ENCODE data around the gene ZNF507. TPM values are rescaled to one million over a fixed set of nuclear protein-coding genes. Genes with fewer than 3 reads are reported as not detected.
A peak's percentile ranks its signal among the peaks of the same experiment; 100 is the strongest.

ZNF507 gene
- 1 to 10 TPM; 2.9 to 3.1 TPM for polyA plus RNA-seq

DNA sequence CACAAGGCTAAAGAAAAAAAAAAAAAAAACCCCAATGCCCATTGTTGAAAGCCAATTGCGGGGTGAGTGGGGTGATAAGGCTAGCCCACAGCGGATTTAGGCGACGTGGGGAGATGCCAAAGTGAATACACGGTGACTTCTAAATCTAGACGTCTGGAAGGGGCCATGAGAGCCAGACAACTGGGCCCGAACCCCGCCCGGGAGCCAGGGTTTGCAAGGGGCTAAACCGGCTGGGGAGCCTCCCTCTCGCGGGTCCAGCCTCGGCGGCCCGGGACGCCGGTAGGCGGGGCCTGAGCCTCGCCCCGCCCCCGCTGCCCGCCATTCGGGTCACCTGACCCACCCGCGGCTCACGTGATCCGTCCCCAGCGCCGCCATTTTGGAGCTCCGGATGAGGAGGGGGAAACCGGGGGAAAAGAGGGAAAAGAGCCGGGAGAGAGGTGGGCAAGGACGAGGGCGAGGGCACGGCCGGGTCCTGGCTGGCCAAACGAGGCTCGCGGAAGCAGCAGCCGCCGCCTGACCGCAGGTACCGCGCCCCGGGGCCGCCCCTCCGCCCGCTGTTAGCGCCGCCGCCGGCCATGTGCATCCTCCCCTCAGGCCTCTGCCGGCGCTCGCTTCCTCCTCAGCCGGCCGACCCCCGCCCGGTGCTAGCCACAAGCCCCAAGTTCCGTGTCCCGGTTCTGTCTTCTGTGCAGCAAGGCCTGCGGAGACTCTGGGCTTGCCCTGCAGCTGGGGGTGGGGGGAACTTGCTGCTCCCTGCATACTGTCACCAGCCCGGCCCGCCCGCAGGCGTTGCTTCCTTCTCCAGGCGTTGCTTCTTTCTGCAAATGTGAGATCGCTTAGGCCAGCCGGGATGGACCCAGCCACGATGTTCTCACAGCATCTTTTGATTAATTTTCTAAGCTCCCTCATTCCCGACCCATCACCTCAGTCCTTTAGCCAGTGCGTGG lies at the start of gene ZNF507:
Gene ZNF507, plus strand, starts transcription at position 350 of the 947 bp plus-strand sequence. CDS start 7,221 bp downstream, outside the sequence.
- Histone ChIP-seq H3K4me1 (ENCODE audit: control insufficient read depth in 2 of 2, insufficient read depth in 2 of 2, low read length in 1 of 2) (peaks cover 4% of the 10 kb centered on the region in 2 donors), H3K4me3 (ENCODE audit: low read depth in 1 of 2, low read length in 2 of 2) (peak within 1 kb of the TSS; percentile 98 to 100), H3K27ac (ENCODE audit: low read depth in 2 of 2, low read length in 1 of 2) (peak within 1 kb of the TSS; percentile 73 to 90), H3K27me3 (ENCODE audit: control insufficient read depth in 1 of 2, insufficient read depth in 2 of 2, low read length in 2 of 2) (no peaks in the 10 kb centered on the region), H3K36me3 (ENCODE audit: control insufficient read depth in 2 of 2, insufficient read depth in 2 of 2, low read length in 1 of 2) (peaks cover 0 to 4% of the 10 kb centered on the region in 2 donors), H3K9me3 (ENCODE audit: control insufficient read depth in 2 of 2, insufficient read depth in 1 of 2, low read depth in 1 of 2, low read length in 1 of 2) (no peaks in the 10 kb centered on the region)
- WGBS, 2 donors, result 3 to 4% methylated on average over 58 to 72 of the region's 72 CpGs

DNA sequence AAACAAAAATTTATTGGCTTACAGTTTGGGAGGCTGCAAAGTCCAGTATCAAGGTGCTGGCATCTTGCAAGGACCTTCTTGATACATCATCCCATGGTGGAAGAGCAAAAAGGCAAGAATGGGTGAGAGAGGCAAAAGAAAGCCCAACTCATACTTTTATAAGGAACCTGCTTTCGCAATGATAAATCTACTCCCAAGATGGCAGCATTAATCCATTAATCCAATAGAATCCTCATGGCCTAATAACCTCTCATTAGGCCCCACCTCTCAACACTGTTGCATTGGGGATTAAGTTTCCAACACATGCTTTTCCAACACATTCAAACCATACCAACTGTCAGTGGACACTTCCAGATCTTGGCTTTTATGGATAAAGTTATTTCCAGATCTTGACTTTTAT lies 48.7 kb upstream of the ZNF507 start:
- WGBS, 2 donors, result 93 to 100% methylated on average over 1 of the region's 1 CpG
- H3K4me3 ChIP-seq (ENCODE audit: low read depth in 1 of 2, low read length in 2 of 2), result no peak overlapping the region
- H3K36me3 ChIP-seq (ENCODE audit: control insufficient read depth in 2 of 2, insufficient read depth in 2 of 2, low read length in 1 of 2), result no peaks in the 10 kb centered on the region
- no peak overlapping the region for H3K27ac ChIP-seq (ENCODE audit: low read depth in 2 of 2, low read length in 1 of 2)
- H3K27me3 ChIP-seq (ENCODE audit: control insufficient read depth in 1 of 2, insufficient read depth in 2 of 2, low read length in 2 of 2), result no peaks in the 10 kb centered on the region
- no peaks in the 10 kb centered on the region for H3K4me1 ChIP-seq (ENCODE audit: control insufficient read depth in 2 of 2, insufficient read depth in 2 of 2, low read length in 1 of 2)
- H3K9me3 ChIP-seq (ENCODE audit: control insufficient read depth in 2 of 2, insufficient read depth in 1 of 2, low read depth in 1 of 2, low read length in 1 of 2), result no peaks in the 10 kb centered on the region

- no peak overlapping the region for H3K4me3 ChIP-seq (ENCODE audit: low read depth in 1 of 2, low read length in 2 of 2)
- peaks cover 0 to 5% of the 10 kb centered on the region in 2 donors for H3K9me3 ChIP-seq (ENCODE audit: control insufficient read depth in 2 of 2, insufficient read depth in 1 of 2, low read depth in 1 of 2, low read length in 1 of 2)
- H3K4me1 ChIP-seq (ENCODE audit: control insufficient read depth in 2 of 2, insufficient read depth in 2 of 2, low read length in 1 of 2), result no peaks in the 10 kb centered on the region
- H3K27me3 ChIP-seq (ENCODE audit: control insufficient read depth in 1 of 2, insufficient read depth in 2 of 2, low read length in 2 of 2), result no peaks in the 10 kb centered on the region
- H3K36me3 ChIP-seq (ENCODE audit: control insufficient read depth in 2 of 2, insufficient read depth in 2 of 2, low read length in 1 of 2), result no peaks in the 10 kb centered on the region
- H3K27ac ChIP-seq (ENCODE audit: low read depth in 2 of 2, low read length in 1 of 2), result no peak overlapping the region
Measured at GRCh38 chr19:32302778-32303177, 42.6 kb upstream of the ZNF507 start.

DNA sequence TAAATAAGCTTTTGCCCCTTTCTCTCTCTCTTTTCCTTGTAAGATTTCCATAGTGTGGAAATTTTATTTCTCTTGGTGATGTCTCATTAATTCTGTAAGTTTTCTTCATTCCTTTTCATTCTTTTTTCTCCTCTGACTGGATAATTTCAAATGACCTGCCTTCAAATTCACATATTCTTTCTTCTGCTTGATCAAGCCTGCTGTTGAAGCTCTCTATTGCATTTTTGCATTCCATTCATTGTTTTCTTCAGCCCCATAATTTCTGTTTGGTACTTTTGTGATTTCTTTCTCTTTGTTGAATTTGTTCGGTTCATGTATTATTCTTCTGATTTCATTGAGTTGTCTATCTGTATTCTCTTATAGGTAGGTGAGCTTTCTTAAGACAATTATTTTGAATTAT lies 42.2 kb upstream of the ZNF507 start:
- H3K4me1 ChIP-seq (ENCODE audit: control insufficient read depth in 2 of 2, insufficient read depth in 2 of 2, low read length in 1 of 2), result no peaks in the 10 kb centered on the region
- H3K27me3 ChIP-seq (ENCODE audit: control insufficient read depth in 1 of 2, insufficient read depth in 2 of 2, low read length in 2 of 2), result no peaks in the 10 kb centered on the region
- no peak overlapping the region for H3K4me3 ChIP-seq (ENCODE audit: low read depth in 1 of 2, low read length in 2 of 2)
- WGBS, 2 donors, result 85 to 86% methylated on average over 1 of the region's 1 CpG
- peaks cover 0 to 5% of the 10 kb centered on the region in 2 donors for H3K9me3 ChIP-seq (ENCODE audit: control insufficient read depth in 2 of 2, insufficient read depth in 1 of 2, low read depth in 1 of 2, low read length in 1 of 2)
- H3K36me3 ChIP-seq (ENCODE audit: control insufficient read depth in 2 of 2, insufficient read depth in 2 of 2, low read length in 1 of 2), result no peaks in the 10 kb centered on the region
- H3K27ac ChIP-seq (ENCODE audit: low read depth in 2 of 2, low read length in 1 of 2), result no peak overlapping the region

- 79 to 85% methylated on average over 5 of the region's 5 CpGs for WGBS, 2 donors
- no peaks in the 10 kb centered on the region for H3K4me1 ChIP-seq (ENCODE audit: control insufficient read depth in 2 of 2, insufficient read depth in 2 of 2, low read length in 1 of 2)
Measured at GRCh38 chr19:32307591-32307990, 37.8 kb upstream of the ZNF507 start.

GRCh38 chr19:32308431-32309077 lies 36.9 kb upstream of the ZNF507 start:
- H3K36me3 ChIP-seq (ENCODE audit: control insufficient read depth in 2 of 2, insufficient read depth in 2 of 2, low read length in 1 of 2), result no peaks in the 10 kb centered on the region
- H3K4me1 ChIP-seq (ENCODE audit: control insufficient read depth in 2 of 2, insufficient read depth in 2 of 2, low read length in 1 of 2), result no peaks in the 10 kb centered on the region
- 62 to 70% methylated on average over 8 of the region's 8 CpGs for WGBS, 2 donors
- H3K27me3 ChIP-seq (ENCODE audit: control insufficient read depth in 1 of 2, insufficient read depth in 2 of 2, low read length in 2 of 2), result no peaks in the 10 kb centered on the region
- H3K9me3 ChIP-seq (ENCODE audit: control insufficient read depth in 2 of 2, insufficient read depth in 1 of 2, low read depth in 1 of 2, low read length in 1 of 2), result peaks cover 0 to 5% of the 10 kb centered on the region in 2 donors
- no peak overlapping the region for H3K4me3 ChIP-seq (ENCODE audit: low read depth in 1 of 2, low read length in 2 of 2)
- H3K27ac ChIP-seq (ENCODE audit: low read depth in 2 of 2, low read length in 1 of 2), result no peak overlapping the region

More at GRCh38 chr19:32307591-32307990, 37.8 kb upstream of the ZNF507 start:
- no peaks in the 10 kb centered on the region for H3K27me3 ChIP-seq (ENCODE audit: control insufficient read depth in 1 of 2, insufficient read depth in 2 of 2, low read length in 2 of 2)
- peaks cover 0 to 5% of the 10 kb centered on the region in 2 donors for H3K9me3 ChIP-seq (ENCODE audit: control insufficient read depth in 2 of 2, insufficient read depth in 1 of 2, low read depth in 1 of 2, low read length in 1 of 2)
- H3K27ac ChIP-seq (ENCODE audit: low read depth in 2 of 2, low read length in 1 of 2), result no peak overlapping the region
- no peaks in the 10 kb centered on the region for H3K36me3 ChIP-seq (ENCODE audit: control insufficient read depth in 2 of 2, insufficient read depth in 2 of 2, low read length in 1 of 2)
- no peak overlapping the region for H3K4me3 ChIP-seq (ENCODE audit: low read depth in 1 of 2, low read length in 2 of 2)

- no peaks in the 10 kb centered on the region for H3K9me3 ChIP-seq (ENCODE audit: control insufficient read depth in 2 of 2, insufficient read depth in 1 of 2, low read depth in 1 of 2, low read length in 1 of 2)
- no peaks in the 10 kb centered on the region for H3K27me3 ChIP-seq (ENCODE audit: control insufficient read depth in 1 of 2, insufficient read depth in 2 of 2, low read length in 2 of 2)
- H3K27ac ChIP-seq (ENCODE audit: low read depth in 2 of 2, low read length in 1 of 2), result no peak overlapping the region
- H3K36me3 ChIP-seq (ENCODE audit: control insufficient read depth in 2 of 2, insufficient read depth in 2 of 2, low read length in 1 of 2), result no peaks in the 10 kb centered on the region
- no peaks in the 10 kb centered on the region for H3K4me1 ChIP-seq (ENCODE audit: control insufficient read depth in 2 of 2, insufficient read depth in 2 of 2, low read length in 1 of 2)
- 62 to 68% methylated on average over 29 of the region's 29 CpGs for WGBS, 2 donors
- H3K4me3 ChIP-seq (ENCODE audit: low read depth in 1 of 2, low read length in 2 of 2), result no peak overlapping the region
Measured at GRCh38 chr19:32309711-32310390, 35.6 kb upstream of the ZNF507 start.

GRCh38 chr19:32311371-32311770 lies 34.0 kb upstream of the ZNF507 start:
- Histone ChIP-seq H3K9me3 (ENCODE audit: control insufficient read depth in 2 of 2, insufficient read depth in 1 of 2, low read depth in 1 of 2, low read length in 1 of 2) (no peaks in the 10 kb centered on the region), H3K36me3 (ENCODE audit: control insufficient read depth in 2 of 2, insufficient read depth in 2 of 2, low read length in 1 of 2) (no peaks in the 10 kb centered on the region), H3K27me3 (ENCODE audit: control insufficient read depth in 1 of 2, insufficient read depth in 2 of 2, low read length in 2 of 2) (no peaks in the 10 kb centered on the region), H3K4me3 (ENCODE audit: low read depth in 1 of 2, low read length in 2 of 2) (no peak overlapping the region), H3K4me1 (ENCODE audit: control insufficient read depth in 2 of 2, insufficient read depth in 2 of 2, low read length in 1 of 2) (no peaks in the 10 kb centered on the region), H3K27ac (ENCODE audit: low read depth in 2 of 2, low read length in 1 of 2) (no peak overlapping the region)
- 84 to 85% methylated on average over 10 of the region's 10 CpGs for WGBS, 2 donors

DNA sequence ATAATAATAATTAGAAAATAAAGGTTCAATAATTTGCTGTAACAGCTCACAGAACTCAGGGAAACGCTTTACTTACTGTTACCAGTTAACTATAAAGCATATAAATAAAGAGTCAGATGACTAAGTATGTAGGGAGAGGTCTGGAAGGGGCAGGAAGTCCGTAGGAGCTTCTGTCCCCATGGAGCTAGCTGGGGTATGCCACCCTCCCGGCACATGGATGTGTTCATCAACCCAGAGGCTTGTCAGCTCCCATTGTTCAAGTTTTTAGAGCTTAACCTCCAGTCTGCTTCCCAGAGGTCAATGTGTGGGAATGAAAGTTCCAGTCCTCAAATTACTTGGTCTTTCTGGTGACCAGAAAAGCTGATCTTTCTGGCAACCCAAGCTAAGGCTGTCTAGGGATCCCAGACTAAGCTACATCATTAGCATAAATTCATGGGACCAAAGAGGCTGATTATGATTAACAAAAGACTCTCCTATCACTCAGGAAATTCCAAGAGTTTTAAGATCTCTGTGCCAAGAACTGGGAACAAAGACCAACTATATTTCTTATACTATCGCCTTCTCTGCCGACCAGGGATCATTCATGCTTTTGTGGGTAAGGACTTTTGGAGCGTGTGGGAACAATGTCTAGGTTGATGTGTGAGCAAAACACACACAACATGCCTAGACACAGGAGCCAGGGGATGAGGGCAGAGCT lies 31.7 kb upstream of the ZNF507 start:
- H3K4me1 ChIP-seq (ENCODE audit: control insufficient read depth in 2 of 2, insufficient read depth in 2 of 2, low read length in 1 of 2), result no peaks in the 10 kb centered on the region
- no peaks in the 10 kb centered on the region for H3K36me3 ChIP-seq (ENCODE audit: control insufficient read depth in 2 of 2, insufficient read depth in 2 of 2, low read length in 1 of 2)
- no peak overlapping the region for H3K4me3 ChIP-seq (ENCODE audit: low read depth in 1 of 2, low read length in 2 of 2)
- H3K27ac ChIP-seq (ENCODE audit: low read depth in 2 of 2, low read length in 1 of 2), result no peak overlapping the region
- no peaks in the 10 kb centered on the region for H3K9me3 ChIP-seq (ENCODE audit: control insufficient read depth in 2 of 2, insufficient read depth in 1 of 2, low read depth in 1 of 2, low read length in 1 of 2)
- H3K27me3 ChIP-seq (ENCODE audit: control insufficient read depth in 1 of 2, insufficient read depth in 2 of 2, low read length in 2 of 2), result no peaks in the 10 kb centered on the region
- WGBS, 2 donors, result 50 to 51% methylated on average over 6 of the region's 6 CpGs
